ENCODE measurements around the gene PLCG2.

The PLCG2 gene

DNA sequence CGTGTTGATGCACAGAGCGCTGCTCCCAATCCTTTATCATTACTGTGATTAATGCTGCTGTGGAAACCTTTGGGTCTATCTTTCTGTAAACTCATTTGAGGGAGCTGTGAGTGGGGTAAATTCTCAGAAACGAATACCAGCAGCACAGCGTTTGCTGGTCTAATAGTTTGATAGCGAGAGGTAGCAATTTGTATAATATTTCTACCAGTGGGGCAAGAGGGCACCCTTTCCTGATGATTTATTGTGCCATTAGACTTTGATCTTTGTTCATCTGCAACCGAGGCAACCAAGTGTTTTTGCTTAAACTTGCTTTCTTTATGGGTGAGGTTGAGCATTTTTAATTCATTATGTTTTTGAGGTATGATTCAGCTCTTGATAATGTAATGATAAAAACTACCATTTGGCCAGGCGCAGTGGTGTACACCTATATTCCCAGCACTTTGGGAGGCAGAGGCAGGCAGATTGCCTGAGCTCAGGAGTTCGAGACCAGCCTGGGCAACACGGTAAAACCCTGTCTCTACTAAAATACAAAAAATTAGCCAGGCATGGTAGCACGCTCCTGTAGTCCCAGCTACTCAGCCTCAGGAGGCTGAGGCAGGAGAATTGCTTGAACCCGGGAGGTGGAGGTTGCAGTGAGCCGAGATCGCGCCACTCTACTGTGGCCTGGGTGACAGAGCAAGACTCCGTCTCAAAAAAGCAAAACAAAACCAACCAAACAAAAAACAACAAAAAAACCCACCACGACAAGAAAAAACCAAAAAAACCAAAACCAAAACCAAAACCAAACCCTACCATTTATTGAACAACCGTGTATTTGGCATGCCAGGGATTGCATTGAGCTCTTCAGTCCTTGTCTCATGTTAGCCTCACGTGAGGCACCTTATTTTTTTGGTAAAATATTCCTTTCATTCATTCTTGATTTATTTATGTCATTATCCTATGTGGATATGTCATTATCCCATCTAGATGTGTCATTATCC, 81.5 kb downstream of the PLCG2 start:
- TF ChIP-seq, protein P1, sequence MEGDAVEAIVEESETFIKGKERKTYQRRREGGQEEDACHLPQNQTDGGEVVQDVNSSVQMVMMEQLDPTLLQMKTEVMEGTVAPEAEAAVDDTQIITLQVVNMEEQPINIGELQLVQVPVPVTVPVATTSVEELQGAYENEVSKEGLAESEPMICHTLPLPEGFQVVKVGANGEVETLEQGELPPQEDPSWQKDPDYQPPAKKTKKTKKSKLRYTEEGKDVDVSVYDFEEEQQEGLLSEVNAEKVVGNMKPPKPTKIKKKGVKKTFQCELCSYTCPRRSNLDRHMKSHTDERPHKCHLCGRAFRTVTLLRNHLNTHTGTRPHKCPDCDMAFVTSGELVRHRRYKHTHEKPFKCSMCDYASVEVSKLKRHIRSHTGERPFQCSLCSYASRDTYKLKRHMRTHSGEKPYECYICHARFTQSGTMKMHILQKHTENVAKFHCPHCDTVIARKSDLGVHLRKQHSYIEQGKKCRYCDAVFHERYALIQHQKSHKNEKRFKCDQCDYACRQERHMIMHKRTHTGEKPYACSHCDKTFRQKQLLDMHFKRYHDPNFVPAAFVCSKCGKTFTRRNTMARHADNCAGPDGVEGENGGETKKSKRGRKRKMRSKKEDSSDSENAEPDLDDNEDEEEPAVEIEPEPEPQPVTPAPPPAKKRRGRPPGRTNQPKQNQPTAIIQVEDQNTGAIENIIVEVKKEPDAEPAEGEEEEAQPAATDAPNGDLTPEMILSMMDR (IDR thresholded peaks at IDR 0.05; ENCODE audit: low read depth, low read length, missing control alignments): no peak
- no peak for DNase-seq (ENCODE audit: extremely low read depth, low read depth)
- no peak overlapping the region for H3K4me3 ChIP-seq (replicated peaks; ENCODE audit: low read depth, low read length)

DNA sequence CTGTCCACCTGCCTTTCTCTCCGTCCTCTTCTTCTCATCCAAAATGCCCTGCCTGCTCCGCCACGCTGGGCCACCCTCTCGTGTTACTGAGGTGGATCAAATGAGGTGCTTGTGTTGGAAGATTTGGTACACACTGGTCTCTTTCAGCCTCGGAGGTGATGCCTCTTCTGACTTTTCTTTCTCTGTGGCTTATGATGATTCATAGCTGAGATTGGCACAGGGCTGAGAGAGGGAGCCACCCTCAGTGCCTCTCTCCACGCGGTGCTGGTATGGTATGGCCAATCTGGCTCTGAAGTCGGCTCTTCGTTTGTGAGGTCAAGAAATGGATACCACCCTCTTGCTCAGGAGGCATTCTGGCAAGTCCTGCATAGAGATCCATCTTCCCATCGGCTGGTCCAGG, 82.4 kb downstream of the PLCG2 start:
- no peak overlapping the region for H3K4me3 ChIP-seq (replicated peaks; ENCODE audit: low read depth, low read length)
- DNase-seq (ENCODE audit: extremely low read depth, low read depth): no peak
- TF ChIP-seq, protein P1 (IDR thresholded peaks at IDR 0.05; ENCODE audit: low read depth, low read length, missing control alignments): no peak

DNA sequence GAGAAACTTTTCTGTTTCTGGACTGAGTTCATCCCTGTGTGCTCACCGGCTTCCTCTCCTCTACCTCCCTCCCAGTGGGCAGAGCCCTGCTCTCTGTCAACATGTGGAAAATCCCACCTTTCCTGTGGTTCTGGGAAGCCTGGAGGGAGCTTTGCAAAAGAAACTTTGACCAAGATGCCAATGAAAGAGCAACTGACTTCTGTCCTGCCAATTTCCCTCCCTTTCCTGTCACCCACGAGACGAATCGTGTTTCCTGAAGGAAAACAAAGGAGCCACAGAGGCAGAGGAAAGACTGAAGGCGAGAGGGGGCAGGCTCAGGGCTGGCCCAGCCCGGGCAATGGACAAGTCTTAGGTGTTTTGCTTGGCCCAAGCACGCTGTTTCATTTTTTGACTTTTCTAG, 82.8 kb downstream of the PLCG2 start:
- H3K4me3 ChIP-seq (replicated peaks; ENCODE audit: low read depth, low read length): no peak overlapping the region
- no peak for DNase-seq (ENCODE audit: extremely low read depth, low read depth)
- TF ChIP-seq, protein P1 (IDR thresholded peaks at IDR 0.05; ENCODE audit: low read depth, low read length, missing control alignments): no peak

DNA sequence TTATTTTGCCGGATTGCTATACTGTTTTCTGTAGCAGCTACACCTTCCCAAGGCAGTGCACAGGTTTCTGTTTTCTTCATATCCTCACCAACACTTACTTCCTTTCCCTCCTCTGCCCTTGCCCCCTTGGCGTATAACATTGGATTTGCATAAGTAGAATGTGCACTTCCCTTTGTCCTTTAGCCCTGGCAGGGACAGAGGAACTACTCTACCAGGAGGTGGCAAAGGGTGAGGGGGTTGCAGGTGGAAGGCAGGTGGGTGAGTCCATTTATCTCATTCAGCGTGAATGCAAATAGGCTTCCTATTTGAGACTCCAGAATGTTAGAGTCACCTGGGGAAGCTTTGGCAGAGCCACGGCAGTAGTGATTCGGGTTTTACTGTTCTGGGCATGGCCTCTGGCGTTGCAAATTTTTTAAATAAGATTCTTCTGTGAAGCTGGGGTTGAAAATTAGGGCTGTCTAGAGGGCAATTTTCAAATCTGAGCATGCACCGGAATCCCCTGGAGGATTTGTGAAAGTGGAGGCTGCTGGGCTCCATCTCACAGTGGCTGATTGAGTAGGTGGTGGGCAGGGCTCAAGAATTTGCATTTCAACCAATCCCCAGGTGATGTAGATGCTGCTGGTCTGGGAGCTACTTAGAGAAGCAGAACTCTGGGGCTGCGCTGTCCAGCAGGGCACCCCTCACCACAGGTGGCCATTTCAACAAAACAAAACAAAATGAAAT, 84.7 kb downstream of the PLCG2 start:
- no peak overlapping the region for H3K4me3 ChIP-seq (replicated peaks; ENCODE audit: low read depth, low read length)
- DNase-seq (ENCODE audit: extremely low read depth, low read depth): no peak
- TF ChIP-seq, protein P1 (IDR thresholded peaks at IDR 0.05; ENCODE audit: low read depth, low read length, missing control alignments): no peak

DNA sequence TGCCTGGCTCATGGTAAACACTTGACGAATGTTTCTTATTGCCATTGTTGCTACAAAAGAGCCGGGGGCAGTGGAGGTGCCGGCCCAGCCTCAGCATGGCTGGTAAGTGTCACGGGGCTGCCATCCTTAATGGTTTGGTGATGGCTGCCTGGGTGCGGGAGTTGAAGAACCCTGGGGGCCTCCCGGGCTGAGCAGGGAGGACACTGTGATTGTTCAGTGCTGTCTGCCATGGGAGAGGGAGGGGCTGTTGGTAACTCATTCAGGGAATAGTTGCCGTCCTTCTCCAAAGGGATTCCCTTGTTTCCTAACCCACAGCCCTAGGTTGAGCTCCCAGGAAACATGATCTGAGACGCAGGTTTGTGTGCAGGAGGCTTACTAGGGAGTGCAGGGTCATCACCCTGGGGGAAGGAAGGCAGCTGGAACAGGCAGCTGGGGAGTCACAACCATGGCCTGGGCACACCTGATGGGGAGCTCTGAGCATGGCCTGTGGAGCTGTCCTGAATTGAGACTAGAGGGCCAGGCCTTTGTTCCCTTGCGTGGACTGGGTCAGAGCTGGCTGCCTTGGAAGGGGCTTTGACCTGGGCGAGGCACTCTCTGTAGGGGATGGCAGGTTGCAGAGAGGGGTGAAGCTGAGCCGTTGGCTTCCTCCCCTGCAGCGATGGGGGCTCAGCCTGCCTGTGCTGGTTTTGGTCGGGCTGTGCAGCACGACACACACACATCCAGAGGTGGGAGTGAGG, 85.7 kb downstream of the PLCG2 start:
- TF ChIP-seq, protein P1 (IDR thresholded peaks at IDR 0.05; ENCODE audit: low read depth, low read length, missing control alignments): no peak
- no peak overlapping the region for H3K4me3 ChIP-seq (replicated peaks; ENCODE audit: low read depth, low read length)
- DNase-seq (ENCODE audit: extremely low read depth, low read depth): no peak

DNA sequence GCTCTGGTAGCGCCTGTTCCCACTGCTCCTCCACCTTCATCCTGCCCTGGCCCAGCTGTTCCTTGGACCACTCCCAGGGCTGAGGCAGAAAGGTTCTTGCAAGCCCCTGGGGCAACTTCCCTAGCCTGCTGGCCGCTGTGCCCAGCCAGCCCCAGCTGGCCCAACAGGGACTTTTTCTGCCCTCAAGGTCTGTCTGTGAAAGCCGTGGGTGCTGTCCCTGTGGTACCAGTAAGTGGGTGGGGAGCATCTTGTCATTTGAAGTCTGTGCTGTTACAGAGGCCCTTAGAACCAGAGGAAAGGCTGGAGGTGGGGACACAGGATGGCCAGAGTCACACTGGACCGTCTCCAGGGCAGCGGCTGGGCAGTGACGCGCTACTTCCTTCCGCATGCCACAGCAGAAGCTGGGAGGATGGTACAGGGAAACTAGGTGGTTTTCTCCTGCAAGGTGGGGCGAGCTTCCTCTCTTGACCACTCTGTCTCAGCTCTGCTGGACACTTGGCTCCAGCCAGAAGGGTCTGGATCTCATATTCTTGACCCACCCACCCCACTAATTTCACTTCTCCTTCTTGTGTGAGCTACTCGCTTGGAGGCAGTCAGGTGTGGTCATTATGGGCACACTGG, 87.8 kb downstream of the PLCG2 start:
- TF ChIP-seq, protein P1 (IDR thresholded peaks at IDR 0.05; ENCODE audit: low read depth, low read length, missing control alignments): no peak
- H3K4me3 ChIP-seq (replicated peaks; ENCODE audit: low read depth, low read length): no peak overlapping the region
- no peak for DNase-seq (ENCODE audit: extremely low read depth, low read depth)

All from HFF-Myc (cell line).